Parathyroid adenoma (tissue), 2 donors: Measurements from ENCODE around the gene MRPS11.

ENCODE experiments used
- H2AFZ ChIP-seq: fragments of 300-600 bp; sonication (generic); one replicate; pipeline ENCODE4 v1.7.0; 2017; ENCODE audit warnings: antibody characterized with exemption, mild to moderate bottlenecking
- H3K27ac ChIP-seq: fragments of 300-600 bp; sonication (generic); one replicate; pipeline ENCODE4 v1.7.0; 2017
- H3K27me3 ChIP-seq: fragments of 300-600 bp; sonication (generic); one replicate; pipeline ENCODE4 v1.7.0; 2017; ENCODE audit warnings: low read length; ENCODE audit not compliant: control insufficient read depth, insufficient read depth
- H3K36me3 ChIP-seq: fragments of 300-600 bp; sonication (generic); one replicate; pipeline ENCODE4 v1.7.0; 2017; ENCODE audit warnings: low read length; ENCODE audit not compliant: control insufficient read depth, insufficient read depth
- H3K4me1 ChIP-seq: fragments of 300-600 bp; sonication (generic); one replicate; pipeline ENCODE4 v1.7.0; 2017; ENCODE audit warnings: control low read depth
- H3K4me2 ChIP-seq: fragments of 300-600 bp; sonication (generic); one replicate; pipeline ENCODE4 v1.7.0; 2017; ENCODE audit warnings: low read length
- H3K4me3 ChIP-seq: fragments of 300-600 bp; sonication (generic); one replicate; pipeline ENCODE4 v1.7.0; 2017; ENCODE audit warnings: low read depth, low read length
- H3K79me2 ChIP-seq: fragments of 300-600 bp; sonication (generic); one replicate; pipeline ENCODE4 v1.7.0; 2017; ENCODE audit warnings: control low read depth
- H3K9ac ChIP-seq: fragments of 300-600 bp; sonication (generic); one replicate; pipeline ENCODE4 v1.7.0; 2017; ENCODE audit warnings: mild to moderate bottlenecking
- H3K9me3 ChIP-seq: fragments of 300-600 bp; sonication (generic); one replicate; pipeline ENCODE4 v1.7.0; 2017; ENCODE audit warnings: low read length; ENCODE audit not compliant: control insufficient read depth
- CTCF ChIP-seq: fragments of 300-600 bp; sonication (generic); IDR thresholded peaks from one replicate; pipeline ENCODE4 v1.7.0; 2017; ENCODE audit warnings: antibody characterized with exemption, mild to moderate bottlenecking
- donor health status: primary hyperparathyroidism.

MRPS11 gene

GRCh38 chr15:88506628-88507027, 39.1 kb downstream of the MRPS11 start:
- H3K4me2 ChIP-seq: no peak overlapping the region
- no peak overlapping the region for H2AFZ ChIP-seq
- H3K27me3 ChIP-seq: no peaks in the 10 kb centered on the region
- no peaks in the 10 kb centered on the region for H3K4me1 ChIP-seq
- H3K27ac ChIP-seq: no peak overlapping the region
- TF ChIP-seq CTCF: no peak
- no peaks in the 10 kb centered on the region for H3K79me2 ChIP-seq
- no peak overlapping the region for H3K4me3 ChIP-seq
- no peaks in the 10 kb centered on the region for H3K36me3 ChIP-seq
- no peaks in the 10 kb centered on the region for H3K9me3 ChIP-seq
- no peak overlapping the region for H3K9ac ChIP-seq

GRCh38 chr15:88509321-88509720, 41.8 kb downstream of the MRPS11 start:
- no peaks in the 10 kb centered on the region for H3K9me3 ChIP-seq
- H3K4me2 ChIP-seq: no peak overlapping the region
- no peak for TF ChIP-seq CTCF
- H3K9ac ChIP-seq: no peak overlapping the region
- H3K4me1 ChIP-seq: no peaks in the 10 kb centered on the region
- no peaks in the 10 kb centered on the region for H3K27me3 ChIP-seq
- H3K79me2 ChIP-seq: no peaks in the 10 kb centered on the region
- no peak overlapping the region for H2AFZ ChIP-seq
- no peak overlapping the region for H3K27ac ChIP-seq
- no peak overlapping the region for H3K4me3 ChIP-seq
- H3K36me3 ChIP-seq: no peaks in the 10 kb centered on the region

- no peaks in the 10 kb centered on the region for H3K79me2 ChIP-seq
- no peak overlapping the region for H3K4me2 ChIP-seq
- no peaks in the 10 kb centered on the region for H3K36me3 ChIP-seq
- H3K4me3 ChIP-seq: no peak overlapping the region
- no peak for TF ChIP-seq CTCF
- no peaks in the 10 kb centered on the region for H3K9me3 ChIP-seq
- H3K27me3 ChIP-seq: no peaks in the 10 kb centered on the region
- H3K4me1 ChIP-seq: no peaks in the 10 kb centered on the region
- H2AFZ ChIP-seq: no peak overlapping the region
- no peak overlapping the region for H3K9ac ChIP-seq
- no peak overlapping the region for H3K27ac ChIP-seq
Observed at GRCh38 chr15:88509964-88510363, 42.5 kb downstream of the MRPS11 start.

GRCh38 chr15:88511161-88511560, 43.7 kb downstream of the MRPS11 start:
- no peak overlapping the region for H3K4me2 ChIP-seq
- H2AFZ ChIP-seq: no peak overlapping the region
- H3K27ac ChIP-seq: no peak overlapping the region
- no peaks in the 10 kb centered on the region for H3K27me3 ChIP-seq
- H3K9ac ChIP-seq: no peak overlapping the region
- no peak overlapping the region for H3K4me3 ChIP-seq
- H3K79me2 ChIP-seq: no peaks in the 10 kb centered on the region
- no peak for TF ChIP-seq CTCF
- no peaks in the 10 kb centered on the region for H3K4me1 ChIP-seq
- H3K36me3 ChIP-seq: no peaks in the 10 kb centered on the region
- no peaks in the 10 kb centered on the region for H3K9me3 ChIP-seq

GRCh38 chr15:88512078-88512477, 44.6 kb downstream of the MRPS11 start:
- Histone ChIP-seq H3K9ac (no peak overlapping the region), H3K79me2 (no peaks in the 10 kb centered on the region), H3K27me3 (no peaks in the 10 kb centered on the region), H3K4me1 (no peaks in the 10 kb centered on the region), H3K27ac (no peak overlapping the region), H3K9me3 (no peaks in the 10 kb centered on the region), H3K4me2 (no peak overlapping the region), H3K4me3 (no peak overlapping the region), H3K36me3 (no peaks in the 10 kb centered on the region), H2AFZ (no peak overlapping the region)
- TF ChIP-seq CTCF: no peak
